Liver (tissue), 9 donors: Measurements from ENCODE around the gene YTHDF1. TPM values are rescaled to one million over a fixed set of nuclear protein-coding genes. Genes with fewer than 3 reads are reported as not detected.

Experiments used
- DNase-seq: peaks from one replicate; pipeline ENCODE4 v3.0.0-alpha.2; 2017; ENCODE audit warnings: low spot score
- H3K27ac ChIP-seq, 2 donors: one replicate each; pipeline ENCODE4 v1.7.0; 2013; ENCODE audit warnings: inconsistent platforms in 2 of 2, low read length in 2 of 2, control low read depth in 1 of 2, low read depth in 1 of 2, mild to moderate bottlenecking in 1 of 2
- H3K27me3 ChIP-seq, 4 donors: one replicate each; pipeline versions ENCODE4 v1.6.1 to v1.7.0; 2013; ENCODE audit warnings: low read length in 3 of 4, inconsistent platforms in 1 of 4, mild to moderate bottlenecking in 1 of 4, moderate library complexity in 1 of 4; ENCODE audit not compliant: control insufficient read depth in 4 of 4, insufficient read depth in 4 of 4
- H3K36me3 ChIP-seq, 4 donors: one replicate each; pipeline versions ENCODE4 v1.6.1 to v1.7.0; 2013; ENCODE audit warnings: low read length in 3 of 4, mild to moderate bottlenecking in 3 of 4, low read depth in 1 of 4, moderate library complexity in 1 of 4; ENCODE audit not compliant: control insufficient read depth in 4 of 4, insufficient read depth in 3 of 4
- H3K4me1 ChIP-seq, 4 donors: one replicate each; pipeline versions ENCODE4 v1.6.1 to v1.7.0; 2013; ENCODE audit warnings: low read length in 3 of 4, mild to moderate bottlenecking in 3 of 4, moderate library complexity in 1 of 4; ENCODE audit not compliant: control insufficient read depth in 4 of 4, insufficient read depth in 4 of 4
- H3K4me3 ChIP-seq, 3 donors: one replicate each; pipeline versions ENCODE4 v1.6.1 to v1.7.0; 2013; ENCODE audit warnings: low read length in 3 of 3, control low read depth in 1 of 3, low read depth in 1 of 3, mild to moderate bottlenecking in 1 of 3
- H3K9ac ChIP-seq, 2 donors: one replicate each; pipeline ENCODE4 v1.7.0; 2013; ENCODE audit warnings: low read length in 2 of 2, mild to moderate bottlenecking in 2 of 2, moderate library complexity in 2 of 2, control low read depth in 1 of 2, low read depth in 1 of 2
- H3K9me3 ChIP-seq, 4 donors: one replicate each; pipeline versions ENCODE4 v1.6.1 to v1.7.0; 2013; ENCODE audit warnings: low read length in 3 of 4; ENCODE audit not compliant: control insufficient read depth in 4 of 4
- EGR1 ChIP-seq, 2 donors: IDR thresholded peaks; 2 replicates each; pipeline ENCODE4 v1.6.1; 2016 to 2018; ENCODE audit warnings: antibody characterized with exemption in 2 of 2, low read depth in 2 of 2
- FOXA1 ChIP-seq: IDR thresholded peaks from 2 replicates; pipeline ENCODE4 v1.6.1; 2016; ENCODE audit warnings: antibody characterized with exemption
- FOXA2 ChIP-seq: IDR thresholded peaks from 2 replicates; pipeline ENCODE4 v1.6.1; 2016; ENCODE audit warnings: antibody characterized with exemption
- GABPA ChIP-seq, 2 donors: IDR thresholded peaks in 1 of 2; conservative IDR thresholded peaks in 1 of 2; 2 replicates each; pipeline ENCODE4 v1.6.1; 2016; ENCODE audit warnings: antibody characterized with exemption in 2 of 2, mild to moderate bottlenecking in 1 of 2, moderate library complexity in 1 of 2
- HNF4A ChIP-seq, 2 donors: conservative IDR thresholded peaks; 2 replicates each; pipeline ENCODE4 v1.6.1; 2016; ENCODE audit warnings: antibody characterized with exemption in 2 of 2, mild to moderate bottlenecking in 2 of 2
- HNF4G ChIP-seq: IDR thresholded peaks from 2 replicates; pipeline ENCODE4 v1.6.1; 2016; ENCODE audit warnings: antibody characterized with exemption
- JUND ChIP-seq, 2 donors: IDR thresholded peaks; 2 replicates each; pipeline ENCODE4 v1.6.1; 2016; ENCODE audit warnings: antibody characterized with exemption in 2 of 2
- NR2F2 ChIP-seq: IDR thresholded peaks from 2 replicates; pipeline ENCODE4 v1.6.1; 2016; ENCODE audit warnings: antibody characterized with exemption
- RAD21 ChIP-seq, 2 donors: IDR thresholded peaks; 2 replicates each; pipeline ENCODE4 v1.6.1; 2016; ENCODE audit warnings: antibody characterized with exemption in 2 of 2, mild to moderate bottlenecking in 2 of 2
- RXRA ChIP-seq, 2 donors: IDR thresholded peaks; 2 replicates each; pipeline ENCODE4 v1.6.1; 2017 to 2018; ENCODE audit warnings: antibody characterized with exemption in 2 of 2, mild to moderate bottlenecking in 1 of 2
- SP1 ChIP-seq: IDR thresholded peaks from 2 replicates; pipeline ENCODE4 v1.6.1; 2018; ENCODE audit warnings: antibody characterized with exemption, mild to moderate bottlenecking
- TAF1 ChIP-seq: conservative IDR thresholded peaks from 2 replicates; pipeline ENCODE4 v1.6.1; 2016; ENCODE audit warnings: antibody characterized with exemption, mild to moderate bottlenecking
- YY1 ChIP-seq: IDR thresholded peaks from 2 replicates; pipeline ENCODE4 v1.6.1; 2016; ENCODE audit warnings: antibody characterized with exemption, mild to moderate bottlenecking
- WGBS: extraction: QIAGEN DNeasy Blood & Tissue Kit; methylation state at CpG from one replicate; pipeline ENCODE4 v1.1.7; 2013; 5-methylcytosine and 5-hydroxymethylcytosine counted together
- polyA plus RNA-seq, 2 donors: library from polyadenylated mRNA; stranded (reverse) in 1 of 2; unstranded in 1 of 2; fragments of 200-250 nt in 1 of 2; fragments of >200 nt in 1 of 2; fragmentation: Nextera tagmentation in 1 of 2; extraction: Ambion mirVana in 1 of 2; gene quantifications; one replicate each; pipeline versions ENCODE4 v1.2.1 to v1.2.3, GENCODE V29; 2013 to 2015
- total RNA-seq, 2 donors: library from RNA; depleted of rRNA; stranded (reverse); fragments of >200 nt; gene quantifications; one replicate each; pipeline ENCODE4 v1.2.3, GENCODE V29; 2014
- TF ChIP-seq, protein P1 (sequence below): IDR thresholded peaks from 2 replicates; pipeline ENCODE4 v1.6.1; 2016; ENCODE audit warnings: antibody characterized with exemption, mild to moderate bottlenecking
- TF ChIP-seq, protein P2 (sequence below): IDR thresholded peaks from 2 replicates; pipeline ENCODE4 v1.6.1; 2016; ENCODE audit warnings: antibody characterized with exemption
- TF ChIP-seq, protein P3 (sequence below): fragments of 150-350 bp; IDR thresholded peaks from 2 replicates; pipeline ENCODE4 v1.5.1; 2017; ENCODE audit warnings: improper control_type of control experiment, low read depth, low read length; ENCODE audit not compliant: missing input control
- TF ChIP-seq, protein P4 (sequence below): IDR thresholded peaks from 2 replicates; pipeline ENCODE4 v1.6.1; 2016; ENCODE audit warnings: antibody characterized with exemption
- TF ChIP-seq, protein P5 (sequence below): IDR thresholded peaks from 2 replicates; pipeline ENCODE4 v1.6.1; 2016; ENCODE audit warnings: antibody characterized with exemption
- donor health status: healthy.
- donor health status: healthy.
- donor health status: healthy.
- donor health status: healthy.
- donor health status: healthy.

Gene YTHDF1
- total and polyA plus RNA-seq, 4 donors: 6.8 to 19.5 (median 14.9) TPM

- H3K9me3 ChIP-seq: no peaks in the 10 kb centered on the region
- no peaks in the 10 kb centered on the region for H3K4me1 ChIP-seq
- no peak overlapping the region for H3K9ac ChIP-seq
- H3K27me3 ChIP-seq: peaks cover 0 to 5% (median 0%) of the 10 kb centered on the region in 4 donors
- H3K36me3 ChIP-seq: no peaks in the 10 kb centered on the region
- H3K27ac ChIP-seq: no peak overlapping the region
- no peak for DNase-seq
- no peak for TF ChIP-seq FOXA1
- TF ChIP-seq, protein P1, sequence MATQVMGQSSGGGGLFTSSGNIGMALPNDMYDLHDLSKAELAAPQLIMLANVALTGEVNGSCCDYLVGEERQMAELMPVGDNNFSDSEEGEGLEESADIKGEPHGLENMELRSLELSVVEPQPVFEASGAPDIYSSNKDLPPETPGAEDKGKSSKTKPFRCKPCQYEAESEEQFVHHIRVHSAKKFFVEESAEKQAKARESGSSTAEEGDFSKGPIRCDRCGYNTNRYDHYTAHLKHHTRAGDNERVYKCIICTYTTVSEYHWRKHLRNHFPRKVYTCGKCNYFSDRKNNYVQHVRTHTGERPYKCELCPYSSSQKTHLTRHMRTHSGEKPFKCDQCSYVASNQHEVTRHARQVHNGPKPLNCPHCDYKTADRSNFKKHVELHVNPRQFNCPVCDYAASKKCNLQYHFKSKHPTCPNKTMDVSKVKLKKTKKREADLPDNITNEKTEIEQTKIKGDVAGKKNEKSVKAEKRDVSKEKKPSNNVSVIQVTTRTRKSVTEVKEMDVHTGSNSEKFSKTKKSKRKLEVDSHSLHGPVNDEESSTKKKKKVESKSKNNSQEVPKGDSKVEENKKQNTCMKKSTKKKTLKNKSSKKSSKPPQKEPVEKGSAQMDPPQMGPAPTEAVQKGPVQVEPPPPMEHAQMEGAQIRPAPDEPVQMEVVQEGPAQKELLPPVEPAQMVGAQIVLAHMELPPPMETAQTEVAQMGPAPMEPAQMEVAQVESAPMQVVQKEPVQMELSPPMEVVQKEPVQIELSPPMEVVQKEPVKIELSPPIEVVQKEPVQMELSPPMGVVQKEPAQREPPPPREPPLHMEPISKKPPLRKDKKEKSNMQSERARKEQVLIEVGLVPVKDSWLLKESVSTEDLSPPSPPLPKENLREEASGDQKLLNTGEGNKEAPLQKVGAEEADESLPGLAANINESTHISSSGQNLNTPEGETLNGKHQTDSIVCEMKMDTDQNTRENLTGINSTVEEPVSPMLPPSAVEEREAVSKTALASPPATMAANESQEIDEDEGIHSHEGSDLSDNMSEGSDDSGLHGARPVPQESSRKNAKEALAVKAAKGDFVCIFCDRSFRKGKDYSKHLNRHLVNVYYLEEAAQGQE: no peak
- no peak for TF ChIP-seq HNF4A (conservative IDR thresholded peaks at IDR 0.05)
- no peak for TF ChIP-seq EGR1 (IDR thresholded peaks at IDR 0.05; ENCODE audit: low read depth in 2 of 2)
- 54% methylated on average over 17 of the region's 17 CpGs for WGBS
- H3K4me3 ChIP-seq: no peak overlapping the region
Measured at GRCh38 chr20:63163596-63164483, 52.1 kb downstream of the YTHDF1 start.

DNA sequence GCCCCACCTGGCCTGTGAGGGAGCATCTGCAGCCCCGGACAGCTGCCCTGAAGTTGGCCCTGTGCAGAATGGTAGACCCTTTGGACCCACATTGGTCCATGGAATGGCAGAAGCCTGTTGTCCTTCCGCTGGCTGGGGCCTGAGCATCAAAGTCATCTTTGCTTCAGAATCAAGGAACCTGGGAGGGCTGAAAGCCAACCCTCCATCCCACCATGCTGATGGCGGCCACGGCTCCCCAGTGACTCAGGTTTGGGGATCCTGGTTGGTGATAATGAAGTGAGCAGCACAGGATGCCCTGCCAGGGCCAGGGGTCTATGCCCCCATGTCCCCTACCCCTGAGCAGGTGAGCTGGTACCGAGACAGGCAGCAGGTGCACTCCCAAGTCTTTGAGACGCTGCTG, 52.8 kb downstream of the YTHDF1 start:
- 65% methylated on average over 6 of the region's 6 CpGs for WGBS
- no peak overlapping the region for H3K9ac ChIP-seq
- no peaks in the 10 kb centered on the region for H3K36me3 ChIP-seq
- no peak for DNase-seq
- no peak overlapping the region for H3K4me3 ChIP-seq
- no peaks in the 10 kb centered on the region for H3K4me1 ChIP-seq
- H3K27me3 ChIP-seq: peaks cover 0 to 5% (median 0%) of the 10 kb centered on the region in 4 donors
- H3K27ac ChIP-seq: no peak overlapping the region
- TF ChIP-seq, protein P2, sequence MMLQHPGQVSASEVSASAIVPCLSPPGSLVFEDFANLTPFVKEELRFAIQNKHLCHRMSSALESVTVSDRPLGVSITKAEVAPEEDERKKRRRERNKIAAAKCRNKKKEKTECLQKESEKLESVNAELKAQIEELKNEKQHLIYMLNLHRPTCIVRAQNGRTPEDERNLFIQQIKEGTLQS: no peak
- TF ChIP-seq SP1 (no peak), NR2F2 (no peak), FOXA2 (no peak), HNF4G (no peak), RXRA (IDR thresholded peaks at IDR 0.05) (no peak), TAF1 (no peak), EGR1 (IDR thresholded peaks at IDR 0.05; ENCODE audit: low read depth in 2 of 2) (no peak), FOXA1 (no peak), GABPA (IDR thresholded peaks at IDR 0.05 in 1 of 2, conservative IDR thresholded peaks at IDR 0.05 in 1 of 2) (no peak), RAD21 (IDR thresholded peaks at IDR 0.05) (no peak), HNF4A (conservative IDR thresholded peaks at IDR 0.05) (no peak), JUND (IDR thresholded peaks at IDR 0.05) (no peak), YY1 (no peak)
- TF ChIP-seq, protein P3, sequence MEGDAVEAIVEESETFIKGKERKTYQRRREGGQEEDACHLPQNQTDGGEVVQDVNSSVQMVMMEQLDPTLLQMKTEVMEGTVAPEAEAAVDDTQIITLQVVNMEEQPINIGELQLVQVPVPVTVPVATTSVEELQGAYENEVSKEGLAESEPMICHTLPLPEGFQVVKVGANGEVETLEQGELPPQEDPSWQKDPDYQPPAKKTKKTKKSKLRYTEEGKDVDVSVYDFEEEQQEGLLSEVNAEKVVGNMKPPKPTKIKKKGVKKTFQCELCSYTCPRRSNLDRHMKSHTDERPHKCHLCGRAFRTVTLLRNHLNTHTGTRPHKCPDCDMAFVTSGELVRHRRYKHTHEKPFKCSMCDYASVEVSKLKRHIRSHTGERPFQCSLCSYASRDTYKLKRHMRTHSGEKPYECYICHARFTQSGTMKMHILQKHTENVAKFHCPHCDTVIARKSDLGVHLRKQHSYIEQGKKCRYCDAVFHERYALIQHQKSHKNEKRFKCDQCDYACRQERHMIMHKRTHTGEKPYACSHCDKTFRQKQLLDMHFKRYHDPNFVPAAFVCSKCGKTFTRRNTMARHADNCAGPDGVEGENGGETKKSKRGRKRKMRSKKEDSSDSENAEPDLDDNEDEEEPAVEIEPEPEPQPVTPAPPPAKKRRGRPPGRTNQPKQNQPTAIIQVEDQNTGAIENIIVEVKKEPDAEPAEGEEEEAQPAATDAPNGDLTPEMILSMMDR: no peak
- TF ChIP-seq, protein P1: no peak
- TF ChIP-seq, protein P4, sequence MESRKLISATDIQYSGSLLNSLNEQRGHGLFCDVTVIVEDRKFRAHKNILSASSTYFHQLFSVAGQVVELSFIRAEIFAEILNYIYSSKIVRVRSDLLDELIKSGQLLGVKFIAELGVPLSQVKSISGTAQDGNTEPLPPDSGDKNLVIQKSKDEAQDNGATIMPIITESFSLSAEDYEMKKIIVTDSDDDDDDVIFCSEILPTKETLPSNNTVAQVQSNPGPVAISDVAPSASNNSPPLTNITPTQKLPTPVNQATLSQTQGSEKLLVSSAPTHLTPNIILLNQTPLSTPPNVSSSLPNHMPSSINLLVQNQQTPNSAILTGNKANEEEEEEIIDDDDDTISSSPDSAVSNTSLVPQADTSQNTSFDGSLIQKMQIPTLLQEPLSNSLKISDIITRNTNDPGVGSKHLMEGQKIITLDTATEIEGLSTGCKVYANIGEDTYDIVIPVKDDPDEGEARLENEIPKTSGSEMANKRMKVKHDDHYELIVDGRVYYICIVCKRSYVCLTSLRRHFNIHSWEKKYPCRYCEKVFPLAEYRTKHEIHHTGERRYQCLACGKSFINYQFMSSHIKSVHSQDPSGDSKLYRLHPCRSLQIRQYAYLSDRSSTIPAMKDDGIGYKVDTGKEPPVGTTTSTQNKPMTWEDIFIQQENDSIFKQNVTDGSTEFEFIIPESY: no peak
- TF ChIP-seq, protein P5, sequence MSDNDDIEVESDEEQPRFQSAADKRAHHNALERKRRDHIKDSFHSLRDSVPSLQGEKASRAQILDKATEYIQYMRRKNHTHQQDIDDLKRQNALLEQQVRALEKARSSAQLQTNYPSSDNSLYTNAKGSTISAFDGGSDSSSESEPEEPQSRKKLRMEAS: no peak
- no peaks in the 10 kb centered on the region for H3K9me3 ChIP-seq
